SK-N-SH (cell line): ENCODE measurements around the gene HDDC2. TPM values are rescaled to one million over a fixed set of nuclear protein-coding genes. Genes with fewer than 3 reads are reported as not detected.

Experiments used
- CTCF ChIA-PET: fragments of 300-600, 350-600 bp; formaldehyde crosslinking; extraction: SDS; loops from one replicate; lab custom pipeline; 2021; lab: Yijun Ruan, JAX
- POLR2A ChIA-PET: fragments of 350-600 bp; sonication (Branson Sonifier 250); formaldehyde crosslinking; extraction: SDS; loops from one replicate; lab custom pipeline; 2020; ENCODE audit warnings: antibody characterized with exemption, inconsistent platforms; lab: Yijun Ruan, JAX
- DNase-seq: peaks from one replicate; pipeline ENCODE4 v3.0.0; 2012
- H2AFZ ChIP-seq: fragments of 200-600 bp; sonication (generic); 2 replicates; pipeline ENCODE4 v1.8.1; 2016; ENCODE audit warnings: antibody characterized with exemption, mild to moderate bottlenecking, low read depth
- H3F3A ChIP-seq: fragments of 200-600 bp; sonication (generic); replicated peaks from 2 replicates; pipeline ENCODE3; 2016; ENCODE audit warnings: antibody characterized with exemption, mild to moderate bottlenecking; ENCODE audit not compliant: insufficient read depth
- H3K27ac ChIP-seq, 2 experiments: fragments of 200-500 bp in 1 of 2; fragments of 200-600 bp in 1 of 2; sonication (Bioruptor generic) in 1 of 2; sonication (generic), shearing (Covaris generic) in 1 of 2; 2 replicates each; pipeline versions ENCODE4 v1.5.1 to v1.6.1; 2014 to 2016; ENCODE audit warnings: low read depth in 2 of 2, inconsistent platforms in 1 of 2, low read length in 1 of 2, mild to moderate bottlenecking in 1 of 2, mixed read lengths in 1 of 2
- H3K27me3 ChIP-seq: fragments of 200-600 bp; sonication (generic), shearing (Covaris generic); 2 replicates; pipeline ENCODE4 v1.6.1; 2016; ENCODE audit warnings: mixed run types; ENCODE audit not compliant: insufficient read depth
- H3K36me3 ChIP-seq, 2 experiments: fragments of 200-500 bp in 1 of 2; fragments of 200-600 bp in 1 of 2; sonication (Bioruptor generic) in 1 of 2; sonication (generic) in 1 of 2; replicated peaks in 1 of 2; 2 replicates each; pipeline versions ENCODE3 to v1.5.1; 2014 to 2016; ENCODE audit warnings: low read length in 1 of 2, mild to moderate bottlenecking in 1 of 2; ENCODE audit not compliant: insufficient read depth in 2 of 2, control insufficient read depth in 1 of 2
- H3K4me1 ChIP-seq, 2 experiments: fragments of 200-500 bp in 1 of 2; fragments of 200-600 bp in 1 of 2; sonication (Bioruptor generic) in 1 of 2; sonication (generic), shearing (Covaris generic) in 1 of 2; 2 replicates each; pipeline versions ENCODE4 v1.5.1 to v1.6.1; 2014 to 2016; ENCODE audit warnings: low read depth in 1 of 2, low read length in 1 of 2, mixed run types in 1 of 2; ENCODE audit not compliant: insufficient read depth in 2 of 2, control insufficient read depth in 1 of 2
- H3K4me2 ChIP-seq: fragments of 200-600 bp; sonication (generic), shearing (Covaris generic); 2 replicates; pipeline ENCODE4 v1.6.1; 2017; ENCODE audit warnings: mixed run types
- H3K4me3 ChIP-seq, 2 experiments: fragments of 200-500 bp in 1 of 2; fragments of 200-600 bp in 1 of 2; sonication (Bioruptor generic) in 1 of 2; sonication (generic), shearing (Covaris generic) in 1 of 2; 2 replicates each; pipeline versions ENCODE4 v1.5.1 to v1.8.1; 2014 to 2016; ENCODE audit warnings: low read depth in 2 of 2, inconsistent platforms in 1 of 2, low read length in 1 of 2, mild to moderate bottlenecking in 1 of 2, mixed read lengths in 1 of 2, moderate library complexity in 1 of 2
- H3K79me2 ChIP-seq: fragments of 200-600 bp; sonication (generic); 2 replicates; pipeline ENCODE4 v1.8.1; 2017; ENCODE audit warnings: mild to moderate bottlenecking; ENCODE audit not compliant: insufficient read depth
- H3K9ac ChIP-seq: fragments of 200-600 bp; sonication (generic); 2 replicates; pipeline ENCODE4 v1.6.1; 2017; ENCODE audit warnings: mixed run types
- H3K9me2 ChIP-seq: fragments of 200-600 bp; sonication (generic); 2 replicates; pipeline ENCODE4 v1.6.1; 2017; ENCODE audit warnings: mixed run types
- H3K9me3 ChIP-seq: fragments of 200-600 bp; sonication (generic); 2 replicates; pipeline ENCODE4 v1.6.1; 2017; ENCODE audit warnings: mixed run types, mild to moderate bottlenecking, moderate library complexity
- H4K20me1 ChIP-seq: fragments of 200-600 bp; sonication (generic); 2 replicates; pipeline ENCODE4 v1.6.1; 2017; ENCODE audit warnings: mild to moderate bottlenecking, mixed run types; ENCODE audit not compliant: insufficient read depth
- CHD2 ChIP-seq: fragments of 150-350 bp; IDR thresholded peaks from 2 replicates; pipeline ENCODE4 v1.6.1; 2018; ENCODE audit warnings: low read length; ENCODE audit not compliant: partially characterized antibody
- CTCF ChIP-seq: fragments of 200-600 bp; sonication (generic); IDR thresholded peaks from 2 replicates; pipeline ENCODE4 v1.6.1; 2017; ENCODE audit warnings: antibody characterized with exemption, mild to moderate bottlenecking, moderate library complexity
- ELF1 ChIP-seq: IDR thresholded peaks from 2 replicates; pipeline ENCODE4 v1.4.0; 2012
- EP300 ChIP-seq, 2 experiments: IDR thresholded peaks; 2 replicates each; pipeline versions ENCODE4 v1.4.0 to v1.6.1; 2012; ENCODE audit warnings: borderline replicate concordance in 1 of 2, low read depth in 1 of 2, low read length in 1 of 2
- EZH2phosphoT487 ChIP-seq: fragments of 200-600 bp; sonication (generic); IDR thresholded peaks from 2 replicates; pipeline ENCODE4 v1.6.1; 2017; ENCODE audit warnings: low read depth, mixed run types, mild to moderate bottlenecking, antibody characterized with exemption, moderate library complexity, borderline replicate concordance
- FOSL2 ChIP-seq: IDR thresholded peaks from 2 replicates; pipeline ENCODE4 v1.4.0; 2012; ENCODE audit warnings: low read depth, mild to moderate bottlenecking, moderate library complexity, borderline replicate concordance
- FOXJ3 ChIP-seq: sonication (generic); formaldehyde crosslinking; IDR thresholded peaks from 2 replicates; pipeline ENCODE4 v1.5.1; 2020; ENCODE audit warnings: mild to moderate bottlenecking, missing genetic modification reagents
- GABPA ChIP-seq: IDR thresholded peaks from 2 replicates; pipeline ENCODE4 v1.4.0; 2012; ENCODE audit warnings: low read depth, mild to moderate bottlenecking
- GATA2 ChIP-seq: sonication (generic); formaldehyde crosslinking; IDR thresholded peaks from 2 replicates; pipeline ENCODE4 v1.5.0; 2020; ENCODE audit warnings: mild to moderate bottlenecking, missing genetic modification reagents
- IRF3 ChIP-seq: fragments of 150-350 bp; IDR thresholded peaks from 2 replicates; pipeline ENCODE4 v1.6.1; 2016; ENCODE audit warnings: mild to moderate bottlenecking, low read depth, low read length
- JUND ChIP-seq: IDR thresholded peaks from 2 replicates; pipeline ENCODE4 v1.4.0; 2012
- MEF2A ChIP-seq: IDR thresholded peaks from 2 replicates; pipeline ENCODE4 v1.4.0; 2012; ENCODE audit warnings: low read depth, borderline replicate concordance
- MXI1 ChIP-seq: IDR thresholded peaks from 2 replicates; pipeline ENCODE4 v1.6.1; 2012; ENCODE audit warnings: mild to moderate bottlenecking, low read depth, low read length, improper control_type of control experiment
- NFIC ChIP-seq: IDR thresholded peaks from 2 replicates; pipeline ENCODE4 v1.4.0; 2012; ENCODE audit warnings: borderline replicate concordance
- NRF1 ChIP-seq: IDR thresholded peaks from 2 replicates; pipeline ENCODE4 v1.6.1; 2012; ENCODE audit warnings: low read depth, mild to moderate bottlenecking, low read length
- RAD21 ChIP-seq: IDR thresholded peaks from 2 replicates; pipeline ENCODE4 v1.6.1; 2012; ENCODE audit warnings: mild to moderate bottlenecking, low read length
- RCOR1 ChIP-seq: fragments of 150-350 bp; IDR thresholded peaks from 2 replicates; pipeline ENCODE4 v1.6.1; 2017; ENCODE audit warnings: antibody characterized with exemption, low read length
- RFX5 ChIP-seq: IDR thresholded peaks from 2 replicates; pipeline ENCODE4 v1.6.1; 2012; ENCODE audit warnings: mild to moderate bottlenecking, improper control_type of control experiment, low read length
- RXRA ChIP-seq: IDR thresholded peaks from 2 replicates; pipeline ENCODE4 v1.4.0; 2012; ENCODE audit warnings: low read depth, mild to moderate bottlenecking, borderline replicate concordance
- SIN3A ChIP-seq: IDR thresholded peaks from 2 replicates; pipeline ENCODE4 v1.6.1; 2012; ENCODE audit warnings: low read depth, mild to moderate bottlenecking, low read length, moderate library complexity, borderline replicate concordance
- SMC3 ChIP-seq: IDR thresholded peaks from 2 replicates; pipeline ENCODE4 v1.6.1; 2012; ENCODE audit warnings: low read depth, low read length, improper control_type of control experiment
- TAF1 ChIP-seq: IDR thresholded peaks from 2 replicates; pipeline ENCODE4 v1.6.1; 2012; ENCODE audit warnings: low read depth, mild to moderate bottlenecking, low read length, moderate library complexity, borderline replicate concordance
- YY1 ChIP-seq: IDR thresholded peaks from 2 replicates; pipeline ENCODE4 v1.4.0; 2012; ENCODE audit warnings: low read depth, mild to moderate bottlenecking
- ZBTB33 ChIP-seq: IDR thresholded peaks from 2 replicates; pipeline ENCODE4 v1.4.0; 2012; ENCODE audit warnings: low read depth, borderline replicate concordance
- WGBS: methylation state at CpG from one replicate; pipeline ENCODE4 v1.1.6; 2017; ENCODE audit warnings: low lambda C conversion rate; 5-methylcytosine and 5-hydroxymethylcytosine counted together
- polyA plus RNA-seq, 3 experiments: library from polyadenylated mRNA; depleted of rRNA; stranded (reverse); fragments of >200 nt; gene quantifications; 2 replicates each; pipeline ENCODE4 v1.2.3, GENCODE V29; 2012

The HDDC2 gene
- polyA plus RNA-seq, 1 of the 3 experiments (the other 2 are of a cell fraction) = 85.5 TPM

- WGBS = 40% methylated on average over 3 of the region's 3 CpGs
- ChIA-PET CTCF (no interaction called here), POLR2A (no interaction called here)
- H3K4me2 ChIP-seq = no peak overlapping the region
- no peak for TF ChIP-seq RXRA
- no peak for TF ChIP-seq SIN3A
- TF ChIP-seq GATA2 (CRISPR knock-in tag) = no peak
- no peak for TF ChIP-seq IRF3
- TF ChIP-seq MXI1 = no peak
- no peak for TF ChIP-seq RFX5
- TF ChIP-seq EP300 (IDR thresholded peaks at IDR 0.05; ENCODE audit: borderline replicate concordance in 1 of 2, low read depth in 1 of 2, low read length in 1 of 2) = no peak
- TF ChIP-seq EZH2phosphoT487 = no peak
- TF ChIP-seq NRF1 = no peak
- no peak for TF ChIP-seq GABPA
- no peak for TF ChIP-seq SMC3
- TF ChIP-seq YY1 = no peak
- no peak for TF ChIP-seq RAD21
- TF ChIP-seq CHD2 = no peak
- no peak for TF ChIP-seq FOSL2
- no peak for TF ChIP-seq TAF1
- TF ChIP-seq ELF1 = no peak
- H3F3A ChIP-seq = no peaks in the 10 kb centered on the region
- H4K20me1 ChIP-seq = no peaks in the 10 kb centered on the region
- no peak overlapping the region for H3K27ac ChIP-seq
- no peaks in the 10 kb centered on the region; a peak in 1 of 4 replicates for H3K4me1 ChIP-seq
- no peak for DNase-seq
- no peaks in the 10 kb centered on the region for H3K9me3 ChIP-seq
- no peaks in the 10 kb centered on the region for H3K36me3 ChIP-seq
- no peak overlapping the region for H3K4me3 ChIP-seq
- no peak overlapping the region for H3K9ac ChIP-seq
- H3K9me2 ChIP-seq = no peaks in the 10 kb centered on the region
- no peak overlapping the region for H2AFZ ChIP-seq
- H3K79me2 ChIP-seq = no peaks in the 10 kb centered on the region
- H3K27me3 ChIP-seq = 0 out of 2 replicates have a peak, but pooled peaks cover 3% of the 10 kb centered on the region
Measured at GRCh38 chr6:125254321-125254720, 47.4 kb downstream of the HDDC2 start.

GRCh38 chr6:125253881-125254280 lies 47.9 kb downstream of the HDDC2 start:
- Histone ChIP-seq H3F3A (no peaks in the 10 kb centered on the region), H3K9me3 (no peaks in the 10 kb centered on the region), H4K20me1 (no peaks in the 10 kb centered on the region), H3K27me3 (0 out of 2 replicates have a peak, but pooled peaks cover 3% of the 10 kb centered on the region), H2AFZ (no peak overlapping the region), H3K36me3 (no peaks in the 10 kb centered on the region), H3K4me2 (no peak overlapping the region), H3K27ac (no peak overlapping the region), H3K4me3 (no peak overlapping the region), H3K9ac (no peak overlapping the region), H3K79me2 (no peaks in the 10 kb centered on the region), H3K4me1 (no peaks in the 10 kb centered on the region; a peak in 1 of 4 replicates), H3K9me2 (no peaks in the 10 kb centered on the region)
- 62% methylated on average over 2 of the region's 2 CpGs for WGBS
- DNase-seq = no peak
- ChIA-PET POLR2A (no interaction called here), CTCF (interaction anchor here (0.9 kb wide), 1 partner anchor 18 kb away, joined by 3 read pairs; no protein-coding TSS in a partner anchor)
- TF ChIP-seq IRF3 (no peak), JUND (no peak), ELF1 (no peak), TAF1 (no peak), RCOR1 (no peak), YY1 (no peak), NFIC (no peak), FOXJ3 (no peak), MXI1 (no peak), SMC3 (no peak), EZH2phosphoT487 (no peak), MEF2A (no peak), ZBTB33 (no peak), CTCF (no peak)
